GM23338 (cell line): ENCODE results near the gene C8A. TPM values are rescaled to one million over a fixed set of nuclear protein-coding genes. Genes with fewer than 3 reads are reported as not detected.

Source experiments
- ATAC-seq: fragments of 200-7000 bp; cut with Tn5 transposase; 3 replicates; pipeline ENCODE4 v1.9.1; 2020
- DNase-seq: peaks from one replicate; pipeline ENCODE4 v3.0.0-alpha.2; 2015; ENCODE audit warnings: low spot score
- H2AFZ ChIP-seq: fragments of 200-600 bp; sonication (generic); 2 replicates; pipeline ENCODE4 v1.8.0; 2016; ENCODE audit warnings: antibody characterized with exemption, mild to moderate bottlenecking, moderate library complexity
- H3F3A ChIP-seq: fragments of 200-600 bp; sonication (generic); replicated peaks from 2 replicates; pipeline ENCODE4 v1.8.0; 2017; ENCODE audit warnings: antibody characterized with exemption, mixed run types, low read depth
- H3K27ac ChIP-seq: fragments of 200-600 bp; sonication (generic); 2 replicates; pipeline ENCODE4 v1.6.1; 2016; ENCODE audit warnings: low read depth
- H3K27me3 ChIP-seq: fragments of 200-600 bp; sonication (generic); 2 replicates; pipeline ENCODE4 v1.8.0; 2016; ENCODE audit warnings: mild to moderate bottlenecking, mixed run types, moderate library complexity; ENCODE audit not compliant: insufficient read depth
- H3K36me3 ChIP-seq: fragments of 200-600 bp; sonication (generic); 2 replicates; pipeline ENCODE4 v1.8.0; 2016; ENCODE audit warnings: mild to moderate bottlenecking; ENCODE audit not compliant: insufficient read depth
- H3K4me1 ChIP-seq: fragments of 200-600 bp; sonication (generic); 2 replicates; pipeline ENCODE4 v1.8.0; 2016; ENCODE audit warnings: mild to moderate bottlenecking, moderate library complexity; ENCODE audit not compliant: insufficient read depth
- H3K4me2 ChIP-seq: fragments of 200-600 bp; sonication (generic); 2 replicates; pipeline ENCODE4 v1.7.1; 2017; ENCODE audit warnings: mixed run types
- H3K4me3 ChIP-seq: fragments of 200-600 bp; sonication (generic); 2 replicates; pipeline ENCODE4 v1.6.1; 2016; ENCODE audit warnings: mixed run types
- H3K79me2 ChIP-seq: fragments of 200-600 bp; sonication (generic); replicated peaks from 2 replicates; pipeline ENCODE4 v1.8.0; 2017; ENCODE audit warnings: mild to moderate bottlenecking; ENCODE audit not compliant: insufficient read depth
- H3K9me2 ChIP-seq: fragments of 200-600 bp; sonication (generic); 2 replicates; pipeline ENCODE4 v1.8.0; 2017; ENCODE audit not compliant: insufficient read depth
- H4K20me1 ChIP-seq: fragments of 200-600 bp; sonication (generic); replicated peaks from 2 replicates; pipeline ENCODE4 v1.8.0; 2017; ENCODE audit warnings: mild to moderate bottlenecking; ENCODE audit not compliant: insufficient read depth
- H3K27ac Mint-ChIP-seq: 2 replicates; pipeline ENCODE4 v1.8.0; 2020; ENCODE audit warnings: inconsistent platforms, mild to moderate bottlenecking, moderate library complexity, mixed read lengths
- H3K27me3 Mint-ChIP-seq: 3 replicates; pipeline ENCODE4 v1.8.0; 2022; ENCODE audit warnings: low read depth, mild to moderate bottlenecking, moderate library complexity, mixed read lengths, inconsistent platforms; ENCODE audit not compliant: insufficient read depth, poor library complexity
- H3K36me3 Mint-ChIP-seq: 3 replicates; pipeline ENCODE4 v1.8.0; 2021; ENCODE audit warnings: low read depth, mild to moderate bottlenecking, inconsistent platforms, moderate library complexity, mixed read lengths
- H3K4me1 Mint-ChIP-seq: 3 replicates; pipeline ENCODE4 v1.8.0; 2020; ENCODE audit warnings: mild to moderate bottlenecking, inconsistent platforms, mixed read lengths
- H3K4me3 Mint-ChIP-seq: 3 replicates; pipeline ENCODE4 v1.8.0; 2021; ENCODE audit warnings: moderate library complexity, mild to moderate bottlenecking, inconsistent platforms, mixed read lengths
- H3K9me3 Mint-ChIP-seq: 3 replicates; pipeline ENCODE4 v1.8.0; 2020; ENCODE audit warnings: moderate library complexity, mild to moderate bottlenecking, inconsistent platforms, mixed read lengths
- CREB1 ChIP-seq: fragments of 250-450 bp; sonication (Bioruptor Pico); IDR thresholded peaks from 2 replicates; pipeline ENCODE4 v1.5.0; 2020; ENCODE audit warnings: low read depth, mild to moderate bottlenecking, moderate library complexity
- ETS1 ChIP-seq: IDR thresholded peaks from 2 replicates; pipeline ENCODE4 v1.6.1; 2016; ENCODE audit warnings: antibody characterized with exemption
- EZH2 ChIP-seq: fragments of 200-600 bp; sonication (generic); IDR thresholded peaks from one replicate; pipeline ENCODE4 v1.8.0; 2017; ENCODE audit warnings: antibody characterized with exemption, mild to moderate bottlenecking, low read depth; ENCODE audit not compliant: unreplicated experiment
- EZH2phosphoT487 ChIP-seq: fragments of 200-600 bp; sonication (generic); IDR thresholded peaks from one replicate; pipeline ENCODE4 v1.8.1; 2018; ENCODE audit warnings: antibody characterized with exemption; ENCODE audit not compliant: unreplicated experiment
- JUNB ChIP-seq: IDR thresholded peaks from one replicate; pipeline ENCODE4 v1.6.1; 2016; ENCODE audit warnings: antibody characterized with exemption; ENCODE audit not compliant: unreplicated experiment
- NANOG ChIP-seq: IDR thresholded peaks from 2 replicates; pipeline ENCODE4 v1.6.1; 2016; ENCODE audit warnings: antibody characterized with exemption, borderline replicate concordance
- POLR2AphosphoS5 ChIP-seq: IDR thresholded peaks from 2 replicates; pipeline ENCODE4 v1.6.1; 2016; ENCODE audit warnings: antibody characterized with exemption, low read depth
- STAT1 ChIP-seq: IDR thresholded peaks from one replicate; pipeline ENCODE4 v1.6.1; 2016; ENCODE audit warnings: antibody characterized with exemption; ENCODE audit not compliant: unreplicated experiment
- ZNF114 ChIP-seq: fragments of 250-450 bp; sonication (Bioruptor Pico); IDR thresholded peaks from 2 replicates; pipeline ENCODE4 v1.5.0; 2020; ENCODE audit warnings: mild to moderate bottlenecking, moderate library complexity
- ZNF331 ChIP-seq: fragments of 250-450 bp; sonication (Bioruptor Pico); IDR thresholded peaks from 2 replicates; pipeline ENCODE4 v1.5.0; 2020; ENCODE audit warnings: low read depth, mild to moderate bottlenecking, moderate library complexity
- ZNF462 ChIP-seq: fragments of 250-450 bp; sonication (Bioruptor Pico); IDR thresholded peaks from 2 replicates; pipeline ENCODE4 v1.5.0; 2020; ENCODE audit warnings: mild to moderate bottlenecking, moderate library complexity
- polyA plus RNA-seq: library from polyadenylated mRNA; unstranded; fragments of >200 nt; fragmentation: Nextera tagmentation; extraction: Ambion mirVana; gene quantifications from 2 replicates; pipeline ENCODE4 v1.2.1, GENCODE V29; 2016
- total RNA-seq: library from RNA; depleted of rRNA; stranded (reverse); fragments of >200 nt; shearing (Covaris generic); gene quantifications from 2 replicates; pipeline ENCODE4 v1.2.3, GENCODE V29; 2014
- TF ChIP-seq, protein P1 (sequence below): IDR thresholded peaks from one replicate; pipeline ENCODE4 v1.6.1; 2018; ENCODE audit warnings: antibody characterized with exemption; ENCODE audit not compliant: unreplicated experiment
- TF ChIP-seq, protein P2 (sequence below), 2 experiments: fragments of 200-600 bp in 1 of 2; sonication (generic) in 1 of 2; conservative IDR thresholded peaks; 2 replicates each; pipeline versions ENCODE4 v1.5.1 to v1.6.1; 2016 to 2017; ENCODE audit warnings: antibody characterized with exemption in 2 of 2, low read depth in 2 of 2, mild to moderate bottlenecking in 2 of 2, moderate library complexity in 1 of 2

Gene C8A
- total and polyA plus RNA-seq, 2 experiments from 2014 or later, result not detected

- Histone ChIP-seq H3K4me1 (no peaks in the 10 kb centered on the region), H3K4me2 (no peak overlapping the region), H3F3A (no peaks in the 10 kb centered on the region), H3K27me3 (no peaks in the 10 kb centered on the region), H2AFZ (no peak overlapping the region), H3K36me3 (no peaks in the 10 kb centered on the region), H4K20me1 (no peaks in the 10 kb centered on the region), H3K79me2 (no peaks in the 10 kb centered on the region), H3K4me3 (no peak overlapping the region), H3K27ac (no peak overlapping the region), H3K9me2 (no peaks in the 10 kb centered on the region)
- DNase-seq (no peak), ATAC-seq (no peak)
- Mint-ChIP-seq H3K27me3 (no peaks in the 10 kb centered on the region), H3K4me1 (no peaks in the 10 kb centered on the region), H3K36me3 (no peaks in the 10 kb centered on the region), H3K4me3 (no peak overlapping the region), H3K9me3 (no peaks in the 10 kb centered on the region), H3K27ac (no peak overlapping the region)
- TF ChIP-seq, protein P1, sequence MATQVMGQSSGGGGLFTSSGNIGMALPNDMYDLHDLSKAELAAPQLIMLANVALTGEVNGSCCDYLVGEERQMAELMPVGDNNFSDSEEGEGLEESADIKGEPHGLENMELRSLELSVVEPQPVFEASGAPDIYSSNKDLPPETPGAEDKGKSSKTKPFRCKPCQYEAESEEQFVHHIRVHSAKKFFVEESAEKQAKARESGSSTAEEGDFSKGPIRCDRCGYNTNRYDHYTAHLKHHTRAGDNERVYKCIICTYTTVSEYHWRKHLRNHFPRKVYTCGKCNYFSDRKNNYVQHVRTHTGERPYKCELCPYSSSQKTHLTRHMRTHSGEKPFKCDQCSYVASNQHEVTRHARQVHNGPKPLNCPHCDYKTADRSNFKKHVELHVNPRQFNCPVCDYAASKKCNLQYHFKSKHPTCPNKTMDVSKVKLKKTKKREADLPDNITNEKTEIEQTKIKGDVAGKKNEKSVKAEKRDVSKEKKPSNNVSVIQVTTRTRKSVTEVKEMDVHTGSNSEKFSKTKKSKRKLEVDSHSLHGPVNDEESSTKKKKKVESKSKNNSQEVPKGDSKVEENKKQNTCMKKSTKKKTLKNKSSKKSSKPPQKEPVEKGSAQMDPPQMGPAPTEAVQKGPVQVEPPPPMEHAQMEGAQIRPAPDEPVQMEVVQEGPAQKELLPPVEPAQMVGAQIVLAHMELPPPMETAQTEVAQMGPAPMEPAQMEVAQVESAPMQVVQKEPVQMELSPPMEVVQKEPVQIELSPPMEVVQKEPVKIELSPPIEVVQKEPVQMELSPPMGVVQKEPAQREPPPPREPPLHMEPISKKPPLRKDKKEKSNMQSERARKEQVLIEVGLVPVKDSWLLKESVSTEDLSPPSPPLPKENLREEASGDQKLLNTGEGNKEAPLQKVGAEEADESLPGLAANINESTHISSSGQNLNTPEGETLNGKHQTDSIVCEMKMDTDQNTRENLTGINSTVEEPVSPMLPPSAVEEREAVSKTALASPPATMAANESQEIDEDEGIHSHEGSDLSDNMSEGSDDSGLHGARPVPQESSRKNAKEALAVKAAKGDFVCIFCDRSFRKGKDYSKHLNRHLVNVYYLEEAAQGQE, result no peak
- no peak for TF ChIP-seq ZNF114
- TF ChIP-seq EZH2, result no peak
- TF ChIP-seq CREB1 (CRISPR knock-in tag), result no peak
- no peak for TF ChIP-seq NANOG
- TF ChIP-seq POLR2AphosphoS5, result no peak
- TF ChIP-seq, protein P2, sequence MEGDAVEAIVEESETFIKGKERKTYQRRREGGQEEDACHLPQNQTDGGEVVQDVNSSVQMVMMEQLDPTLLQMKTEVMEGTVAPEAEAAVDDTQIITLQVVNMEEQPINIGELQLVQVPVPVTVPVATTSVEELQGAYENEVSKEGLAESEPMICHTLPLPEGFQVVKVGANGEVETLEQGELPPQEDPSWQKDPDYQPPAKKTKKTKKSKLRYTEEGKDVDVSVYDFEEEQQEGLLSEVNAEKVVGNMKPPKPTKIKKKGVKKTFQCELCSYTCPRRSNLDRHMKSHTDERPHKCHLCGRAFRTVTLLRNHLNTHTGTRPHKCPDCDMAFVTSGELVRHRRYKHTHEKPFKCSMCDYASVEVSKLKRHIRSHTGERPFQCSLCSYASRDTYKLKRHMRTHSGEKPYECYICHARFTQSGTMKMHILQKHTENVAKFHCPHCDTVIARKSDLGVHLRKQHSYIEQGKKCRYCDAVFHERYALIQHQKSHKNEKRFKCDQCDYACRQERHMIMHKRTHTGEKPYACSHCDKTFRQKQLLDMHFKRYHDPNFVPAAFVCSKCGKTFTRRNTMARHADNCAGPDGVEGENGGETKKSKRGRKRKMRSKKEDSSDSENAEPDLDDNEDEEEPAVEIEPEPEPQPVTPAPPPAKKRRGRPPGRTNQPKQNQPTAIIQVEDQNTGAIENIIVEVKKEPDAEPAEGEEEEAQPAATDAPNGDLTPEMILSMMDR (conservative IDR thresholded peaks at IDR 0.05; ENCODE audit: low read depth in 2 of 2), result no peak
- no peak for TF ChIP-seq ETS1
- TF ChIP-seq ZNF331 (CRISPR knock-in tag), result no peak
- TF ChIP-seq ZNF462, result no peak
- no peak for TF ChIP-seq EZH2phosphoT487
- no peak for TF ChIP-seq STAT1
- no peak for TF ChIP-seq JUNB
Observed at GRCh38 chr1:56894014-56894413, 39.4 kb downstream of the C8A start.
